ENCODE measurements around the gene NACC2. TPM values are rescaled to one million over a fixed set of nuclear protein-coding genes. Genes with fewer than 3 reads are reported as not detected.

NACC2 gene
- total RNA-seq, 1 experiment from 2014 or later: 62.0 TPM

GRCh38 chr9:135993765-135994500 is 101.2 kb downstream of the NACC2 start:
- no peaks in the 10 kb centered on the region for H3K36me3 ChIP-seq (ENCODE audit: control insufficient read depth, insufficient read depth, low read length)
- ATAC-seq: no peak
- H3K4me1 ChIP-seq (ENCODE audit: control insufficient read depth, insufficient read depth, low read length): peaks cover 17% of the 10 kb centered on the region
- intact Hi-C loops (cut with micrococcal nuclease; ENCODE audit: unreplicated experiment) (no loop called here), in situ Hi-C loops (cut with HindIII; ENCODE audit: low pct_unique_long_range_greater_than_20kb, low sequenced_read_pairs) (no loop called here)
- H3K27me3 ChIP-seq (ENCODE audit: control insufficient read depth, insufficient read depth, low read length): no peaks in the 10 kb centered on the region
- H3K4me3 ChIP-seq (ENCODE audit: low read depth in 2 of 2, low read length in 2 of 2): no peak overlapping the region
- DNase-seq (ENCODE audit: low read depth, low spot score): no peak
- no peaks in the 10 kb centered on the region for H3K9me3 ChIP-seq (ENCODE audit: control insufficient read depth, insufficient read depth, low read depth, low read length)
- no peak overlapping the region for H3K27ac ChIP-seq (ENCODE audit: low read length)
- CTCF ChIA-PET: no interaction called here
- no TSS peak for BruUV-seq (replicated peaks)
- TF ChIP-seq SIN3A (IDR thresholded peaks at IDR 0.05; ENCODE audit: borderline replicate concordance, insufficient read depth, low read depth, low read length): no peak
- POLR2A ChIA-PET: no interaction called here

GRCh38 chr9:135993409-135993742 is 101.7 kb downstream of the NACC2 start:
- no peak overlapping the region for H3K4me3 ChIP-seq (ENCODE audit: low read depth in 2 of 2, low read length in 2 of 2)
- no peaks in the 10 kb centered on the region for H3K9me3 ChIP-seq (ENCODE audit: control insufficient read depth, insufficient read depth, low read depth, low read length)
- H3K27me3 ChIP-seq (ENCODE audit: control insufficient read depth, insufficient read depth, low read length): no peaks in the 10 kb centered on the region
- ATAC-seq (no peak), DNase-seq (ENCODE audit: low read depth, low spot score) (no peak)
- intact Hi-C loops (cut with micrococcal nuclease; ENCODE audit: unreplicated experiment) (no loop called here), in situ Hi-C loops (cut with HindIII; ENCODE audit: low pct_unique_long_range_greater_than_20kb, low sequenced_read_pairs) (no loop called here)
- H3K36me3 ChIP-seq (ENCODE audit: control insufficient read depth, insufficient read depth, low read length): no peaks in the 10 kb centered on the region
- H3K4me1 ChIP-seq (ENCODE audit: control insufficient read depth, insufficient read depth, low read length): peaks cover 17% of the 10 kb centered on the region
- ChIA-PET CTCF (no interaction called here), POLR2A (no interaction called here)
- no peak for TF ChIP-seq REST (IDR thresholded peaks at IDR 0.05; ENCODE audit: insufficient read depth in 1 of 2, low read depth in 2 of 2, low read length in 1 of 2)
- no peak for TF ChIP-seq TCF7L2 (IDR thresholded peaks at IDR 0.05; ENCODE audit: low read depth, low read length)
- no peak for TF ChIP-seq POLR2AphosphoS5 (IDR thresholded peaks at IDR 0.05; ENCODE audit: low read depth, low read length)
- TF ChIP-seq, protein P1, sequence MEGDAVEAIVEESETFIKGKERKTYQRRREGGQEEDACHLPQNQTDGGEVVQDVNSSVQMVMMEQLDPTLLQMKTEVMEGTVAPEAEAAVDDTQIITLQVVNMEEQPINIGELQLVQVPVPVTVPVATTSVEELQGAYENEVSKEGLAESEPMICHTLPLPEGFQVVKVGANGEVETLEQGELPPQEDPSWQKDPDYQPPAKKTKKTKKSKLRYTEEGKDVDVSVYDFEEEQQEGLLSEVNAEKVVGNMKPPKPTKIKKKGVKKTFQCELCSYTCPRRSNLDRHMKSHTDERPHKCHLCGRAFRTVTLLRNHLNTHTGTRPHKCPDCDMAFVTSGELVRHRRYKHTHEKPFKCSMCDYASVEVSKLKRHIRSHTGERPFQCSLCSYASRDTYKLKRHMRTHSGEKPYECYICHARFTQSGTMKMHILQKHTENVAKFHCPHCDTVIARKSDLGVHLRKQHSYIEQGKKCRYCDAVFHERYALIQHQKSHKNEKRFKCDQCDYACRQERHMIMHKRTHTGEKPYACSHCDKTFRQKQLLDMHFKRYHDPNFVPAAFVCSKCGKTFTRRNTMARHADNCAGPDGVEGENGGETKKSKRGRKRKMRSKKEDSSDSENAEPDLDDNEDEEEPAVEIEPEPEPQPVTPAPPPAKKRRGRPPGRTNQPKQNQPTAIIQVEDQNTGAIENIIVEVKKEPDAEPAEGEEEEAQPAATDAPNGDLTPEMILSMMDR (IDR thresholded peaks at IDR 0.05): no peak
- no peak for TF ChIP-seq SIN3A (IDR thresholded peaks at IDR 0.05; ENCODE audit: borderline replicate concordance, insufficient read depth, low read depth, low read length)
- peak overlapping the region; percentile 63 for H3K27ac ChIP-seq (ENCODE audit: low read length)
- BruUV-seq (replicated peaks): no TSS peak
